GM19455 (cell line): ENCODE results near the gene STAT6.

Experiments
- ATAC-seq: cut with Tn5 transposase; IDR thresholded peaks from one replicate; pipeline ENCODE4 v1.9.1; 2021; ENCODE audit not compliant: unreplicated experiment

The STAT6 gene

GRCh38 chr12:57146092-57146491, 34.9 kb upstream of the STAT6 start:
- no peak for ATAC-seq

- ATAC-seq: no peak
Measured at GRCh38 chr12:57145460-57146059, 34.4 kb upstream of the STAT6 start.

- ATAC-seq: no peak
Measured at GRCh38 chr12:57143454-57143853, 32.3 kb upstream of the STAT6 start.

GRCh38 chr12:57142727-57143126, 31.6 kb upstream of the STAT6 start:
- no peak for ATAC-seq

- no peak for ATAC-seq
Measured at GRCh38 chr12:57142121-57142520, 31.0 kb upstream of the STAT6 start.

GRCh38 chr12:57141249-57141648, 30.1 kb upstream of the STAT6 start:
- ATAC-seq: no peak

GRCh38 chr12:57139796-57140649, 28.9 kb upstream of the STAT6 start:
- no peak for ATAC-seq

GRCh38 chr12:57138526-57139272, 27.5 kb upstream of the STAT6 start:
- ATAC-seq: no peak

- ATAC-seq: no peak
Measured at GRCh38 chr12:57135527-57136326, 24.6 kb upstream of the STAT6 start.

GRCh38 chr12:57134949-57135348, 23.8 kb upstream of the STAT6 start:
- no peak for ATAC-seq

GRCh38 chr12:57133916-57134315, 22.8 kb upstream of the STAT6 start:
- no peak for ATAC-seq

GRCh38 chr12:57133013-57133569, 21.9 kb upstream of the STAT6 start:
- ATAC-seq: no peak

GRCh38 chr12:57131896-57132744, 21.0 kb upstream of the STAT6 start:
- ATAC-seq: no peak

- no peak for ATAC-seq
Measured at GRCh38 chr12:57130941-57131340, 19.8 kb upstream of the STAT6 start.

- ATAC-seq: no peak
Measured at GRCh38 chr12:57129889-57130288, 18.7 kb upstream of the STAT6 start.

- ATAC-seq: no peak
Measured at GRCh38 chr12:57129321-57129842, 18.2 kb upstream of the STAT6 start.

GRCh38 chr12:57128519-57129247, 17.5 kb upstream of the STAT6 start:
- ATAC-seq: no peak

GRCh38 chr12:57127726-57128518, 16.8 kb upstream of the STAT6 start, which contains the start of gene LRP1:
TSS of gene LRP1 (plus strand) at chr12:57128483. CDS start at chr12:57128965, 482 bp downstream.
- no peak for ATAC-seq
